Mammary epithelial cell (primary cell): ENCODE measurements around the gene ACADS.

Source experiments
- EZH2 ChIP-seq: IDR thresholded peaks from 2 replicates; pipeline ENCODE4 v1.6.1; 2012; ENCODE audit warnings: low read length, inconsistent platforms, borderline replicate concordance
- TF ChIP-seq, protein P1 (sequence below), 2 donors: IDR thresholded peaks in 1 of 2; conservative IDR thresholded peaks in 1 of 2; 2 replicates each; pipeline ENCODE4 v1.5.1; 2011 to 2012; ENCODE audit warnings: inconsistent platforms in 2 of 2, low read length in 2 of 2, mild to moderate bottlenecking in 2 of 2, control low read depth in 1 of 2, low read depth in 1 of 2; ENCODE audit not compliant: insufficient read depth in 1 of 2; ENCODE audit errors: extremely low read depth in 1 of 2

- TF ChIP-seq, protein P1, sequence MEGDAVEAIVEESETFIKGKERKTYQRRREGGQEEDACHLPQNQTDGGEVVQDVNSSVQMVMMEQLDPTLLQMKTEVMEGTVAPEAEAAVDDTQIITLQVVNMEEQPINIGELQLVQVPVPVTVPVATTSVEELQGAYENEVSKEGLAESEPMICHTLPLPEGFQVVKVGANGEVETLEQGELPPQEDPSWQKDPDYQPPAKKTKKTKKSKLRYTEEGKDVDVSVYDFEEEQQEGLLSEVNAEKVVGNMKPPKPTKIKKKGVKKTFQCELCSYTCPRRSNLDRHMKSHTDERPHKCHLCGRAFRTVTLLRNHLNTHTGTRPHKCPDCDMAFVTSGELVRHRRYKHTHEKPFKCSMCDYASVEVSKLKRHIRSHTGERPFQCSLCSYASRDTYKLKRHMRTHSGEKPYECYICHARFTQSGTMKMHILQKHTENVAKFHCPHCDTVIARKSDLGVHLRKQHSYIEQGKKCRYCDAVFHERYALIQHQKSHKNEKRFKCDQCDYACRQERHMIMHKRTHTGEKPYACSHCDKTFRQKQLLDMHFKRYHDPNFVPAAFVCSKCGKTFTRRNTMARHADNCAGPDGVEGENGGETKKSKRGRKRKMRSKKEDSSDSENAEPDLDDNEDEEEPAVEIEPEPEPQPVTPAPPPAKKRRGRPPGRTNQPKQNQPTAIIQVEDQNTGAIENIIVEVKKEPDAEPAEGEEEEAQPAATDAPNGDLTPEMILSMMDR (conservative IDR thresholded peaks at IDR 0.05 in 1 of 2, IDR thresholded peaks at IDR 0.05 in 1 of 2; ENCODE audit: extremely low read depth in 1 of 2, insufficient read depth in 1 of 2, low read depth in 1 of 2, low read length in 2 of 2), result no peak
- TF ChIP-seq EZH2, result no peak
Observed at GRCh38 chr12:120744922-120745493, 19.4 kb downstream of the ACADS start.
